Measurements from ENCODE around the gene CHP2.
"Not testable (repeated sequence)": the region's sequence is repeated elsewhere in the genome, so short reads cannot be mapped to it uniquely, and the experiment has no call there.

Gene CHP2

DNA sequence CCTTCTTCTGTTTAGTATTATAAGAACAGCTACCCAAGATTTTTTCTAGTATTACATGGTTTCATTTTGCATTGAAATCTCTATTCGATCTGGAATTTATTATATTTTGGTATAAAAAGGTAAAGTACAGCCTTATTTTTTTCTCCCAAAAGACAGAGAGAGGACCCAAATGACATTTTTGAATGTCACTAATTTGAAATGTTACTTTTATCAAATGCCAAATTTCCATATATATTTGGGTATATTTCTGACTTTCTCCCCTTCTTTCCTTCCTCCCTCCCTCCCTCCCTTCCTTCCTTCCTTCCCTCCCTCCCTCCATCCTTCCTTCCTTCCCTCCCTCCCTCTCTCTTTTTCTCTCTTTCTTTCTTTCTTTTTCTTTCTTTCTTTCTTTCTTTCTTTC lies 6.2 kb upstream of the CHP2 start:
- DNase-seq: no peak

DNA sequence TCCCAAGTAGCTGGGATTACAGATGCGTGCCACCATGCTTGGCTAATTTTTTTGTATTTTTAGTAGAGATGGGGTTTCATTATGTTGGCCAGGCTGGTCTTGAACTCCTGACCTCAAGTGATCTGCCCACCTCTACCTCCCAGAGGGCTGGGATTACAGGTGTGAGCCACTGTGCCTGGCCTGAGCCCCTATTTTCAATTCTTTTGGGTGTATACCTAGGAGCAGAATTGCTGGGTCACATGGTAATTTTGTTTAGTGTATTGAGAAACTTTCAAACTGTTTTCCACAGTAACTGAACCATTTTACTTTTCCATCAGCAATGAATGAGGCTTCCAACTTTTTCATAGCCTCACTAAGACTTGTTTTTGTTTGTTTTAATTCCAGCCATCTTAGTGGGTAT lies 3.8 kb upstream of the CHP2 start:
- DNase-seq: not testable (repeated sequence)

DNA sequence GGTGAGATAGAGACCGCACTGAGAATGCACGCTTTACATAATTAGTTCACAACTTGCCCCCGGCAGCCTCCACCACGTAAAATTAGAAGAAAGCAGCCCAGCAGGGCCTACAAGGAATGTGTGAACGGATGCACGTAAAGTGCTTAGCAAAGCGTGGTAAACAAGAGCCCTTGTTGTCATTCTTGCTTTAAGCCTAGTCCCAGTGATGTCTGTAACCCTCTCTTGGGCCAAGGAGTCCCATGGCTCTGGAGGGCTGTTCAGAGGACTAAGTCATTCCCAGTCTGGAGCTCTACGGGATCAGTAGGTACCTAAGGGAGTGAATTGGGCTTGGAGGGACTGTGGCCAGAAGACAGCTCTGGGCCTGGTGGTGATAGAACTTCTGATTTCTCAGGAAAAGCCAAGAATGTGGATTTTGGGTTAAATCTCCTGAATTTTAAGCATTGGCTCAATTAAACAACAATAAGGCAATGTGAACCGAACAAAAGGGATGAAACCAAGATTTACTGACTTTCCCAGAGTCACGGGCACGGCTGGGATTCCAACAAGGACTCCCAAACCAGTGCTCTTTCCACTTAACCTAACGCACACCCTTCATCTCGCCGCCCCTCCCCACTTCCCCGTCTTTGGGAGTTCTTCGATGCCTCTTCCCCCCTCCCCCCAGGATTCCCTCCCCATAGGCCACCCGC lies 775 bp upstream of the CHP2 start:
- DNase-seq: no peak

DNA sequence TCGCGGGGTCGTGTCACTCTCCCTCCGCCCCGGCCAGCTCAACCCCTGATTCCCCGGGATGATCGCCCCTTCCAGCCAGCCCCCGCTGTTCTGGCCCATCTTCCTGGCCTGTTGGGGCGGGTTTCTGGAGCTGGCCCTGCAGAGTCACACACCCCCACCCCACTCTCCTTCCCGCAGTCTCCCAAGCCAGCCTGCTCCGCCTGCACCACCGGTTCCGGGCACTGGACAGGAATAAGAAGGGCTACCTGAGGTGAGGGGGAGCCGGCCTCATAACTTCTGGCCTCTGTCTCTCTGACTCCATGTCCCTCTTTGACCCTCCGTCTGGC lies 621 bp downstream of the CHP2 start:
- DNase-seq: no peak

DNA sequence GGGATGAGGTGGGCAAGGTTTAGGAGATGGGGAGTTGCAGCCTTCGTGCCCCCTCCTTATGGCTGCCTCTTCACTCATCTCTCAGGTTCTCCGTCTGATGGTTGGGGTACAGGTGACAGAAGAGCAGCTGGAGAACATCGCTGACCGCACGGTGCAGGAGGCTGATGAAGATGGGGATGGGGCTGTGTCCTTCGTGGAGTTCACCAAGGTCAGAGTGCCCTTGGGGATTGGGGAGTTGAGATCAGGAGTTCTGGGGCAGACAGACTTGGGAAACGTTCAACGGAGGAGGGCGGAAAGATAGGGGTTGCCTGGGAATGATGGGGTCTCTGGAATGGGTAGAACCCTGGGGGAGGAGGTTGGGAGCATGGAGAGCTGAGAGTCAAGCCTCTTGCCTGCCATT lies 2.3 kb downstream of the CHP2 start:
- no peak for DNase-seq

DNA sequence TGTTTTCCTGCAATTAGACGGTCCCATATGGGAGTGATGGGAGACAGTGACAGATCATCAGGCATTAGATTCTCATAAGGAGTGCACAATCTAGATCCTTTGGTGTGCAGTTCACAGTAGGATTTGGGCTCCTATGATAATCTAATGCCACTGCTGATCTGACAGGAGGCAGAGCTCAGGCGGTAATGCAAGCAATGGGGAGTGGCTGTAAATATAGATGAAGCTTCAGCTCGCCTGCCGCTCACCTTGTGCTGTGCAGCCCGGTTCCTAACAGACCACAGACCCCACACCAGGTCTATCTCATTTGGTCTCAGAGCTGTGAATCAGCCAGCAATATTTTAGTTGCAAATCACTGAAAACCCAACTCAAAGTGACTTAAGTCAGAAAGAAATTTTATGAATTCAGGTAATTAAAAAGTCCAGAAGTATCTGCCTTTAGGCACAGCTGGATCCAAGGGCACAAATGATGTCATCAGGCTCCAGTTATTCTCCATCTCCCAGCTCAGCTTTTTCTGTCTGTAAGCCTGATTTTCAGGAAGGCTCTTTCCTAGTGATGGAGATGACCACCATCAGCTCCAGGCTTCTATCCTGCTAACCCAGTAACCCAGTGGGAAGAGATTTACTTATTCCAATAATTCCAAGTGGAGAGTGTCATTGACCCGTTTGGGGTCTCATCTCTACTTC lies 3.3 kb downstream of the CHP2 start:
- no peak for DNase-seq

DNA sequence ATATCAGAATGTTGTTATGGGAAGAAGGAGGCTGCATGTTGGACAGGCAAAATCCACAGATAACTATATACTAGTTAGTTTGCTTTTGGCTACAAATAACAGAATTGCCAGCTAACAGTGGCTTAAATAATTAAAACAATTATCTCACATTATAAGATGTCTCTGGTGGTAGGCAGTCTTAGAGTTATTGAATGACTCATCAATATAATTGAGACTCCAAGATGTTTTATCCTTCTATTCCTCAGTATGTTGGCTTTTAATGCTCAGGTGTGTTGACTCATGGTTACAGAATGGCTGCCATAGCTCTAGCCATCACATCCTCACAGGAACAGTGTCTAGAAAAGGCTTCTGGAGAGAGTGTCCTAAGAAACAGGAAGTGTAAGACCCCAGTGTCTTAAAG lies 11.1 kb downstream of the CHP2 start:
- no peak for DNase-seq

DNA sequence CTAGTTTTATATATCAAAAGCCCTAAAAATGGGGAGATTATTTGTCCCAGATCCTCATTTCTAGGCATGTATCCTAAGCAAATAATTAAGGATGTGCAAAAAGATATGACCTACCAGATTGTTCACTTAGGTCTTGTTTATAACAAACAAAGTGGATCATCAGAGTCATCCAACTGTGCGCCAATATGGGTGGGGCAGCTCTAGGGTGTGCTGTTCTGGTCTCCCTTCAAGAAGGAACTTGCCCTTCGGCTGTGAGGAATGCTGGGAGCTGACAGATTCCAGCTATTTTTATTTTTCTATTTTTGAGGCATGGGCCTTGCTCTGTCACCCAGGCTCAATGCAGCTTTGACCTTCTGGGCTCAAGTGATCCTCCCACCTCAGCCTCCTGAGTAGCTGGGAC lies 13.8 kb downstream of the CHP2 start:
- no peak for DNase-seq

DNA sequence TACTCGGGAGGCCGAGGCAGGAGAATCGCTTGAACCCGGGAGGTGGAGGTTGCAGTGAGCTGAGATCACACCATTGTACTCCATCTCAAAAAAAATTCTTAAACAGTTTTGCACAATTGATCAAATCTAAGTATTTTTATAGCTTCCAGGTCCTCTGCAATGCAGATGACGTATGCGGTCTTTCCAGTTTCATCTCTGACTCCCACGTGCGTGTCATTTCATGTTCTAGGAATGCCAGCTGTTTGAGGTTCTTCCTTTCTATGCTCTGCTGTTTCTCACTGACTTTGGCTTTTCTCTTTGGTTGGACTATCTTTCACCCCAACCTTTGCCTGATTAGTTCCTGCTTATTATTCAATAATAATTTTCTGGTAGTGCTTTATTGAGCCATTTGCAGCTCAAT lies 16.2 kb downstream of the CHP2 start:
- DNase-seq: no peak

DNA sequence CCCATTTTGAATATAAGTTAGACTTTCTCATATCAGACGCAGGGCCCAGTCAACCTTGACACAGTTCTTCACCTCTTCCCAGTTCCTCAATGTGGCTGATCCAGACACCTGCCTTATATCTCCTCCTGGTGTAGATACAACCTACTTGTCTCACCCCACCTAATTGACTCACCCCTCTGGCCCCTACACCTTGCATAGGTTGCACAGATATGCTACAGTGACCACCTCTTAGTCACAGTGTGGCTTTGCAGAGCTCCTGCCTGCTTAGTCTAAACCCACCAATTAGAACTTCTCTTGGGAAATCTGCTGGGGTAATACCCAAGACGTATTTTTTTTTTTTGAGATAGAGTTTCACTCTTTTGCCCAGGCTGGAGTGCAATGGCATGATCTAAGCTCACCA lies 16.8 kb downstream of the CHP2 start:
- DNase-seq: no peak

DNA sequence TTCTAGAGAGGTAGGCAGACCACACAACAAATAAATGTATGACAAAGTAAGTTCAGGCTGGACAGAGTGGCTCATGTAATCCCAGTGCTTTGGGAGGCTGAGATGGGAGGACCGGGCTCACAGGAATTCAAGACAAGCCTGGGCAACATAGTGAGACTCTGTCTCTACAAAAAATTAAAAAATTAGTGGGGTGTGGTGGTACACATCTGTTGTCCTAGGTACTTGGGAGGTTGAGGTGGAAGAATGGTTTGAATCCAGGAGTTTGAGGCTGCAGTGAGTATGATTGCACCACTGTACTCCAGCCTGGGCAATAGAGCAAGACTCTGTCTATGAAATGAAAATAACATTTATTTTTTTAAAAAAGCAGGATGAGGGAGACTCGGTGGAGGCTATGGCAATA lies 18.5 kb downstream of the CHP2 start:
- DNase-seq: no peak

DNA sequence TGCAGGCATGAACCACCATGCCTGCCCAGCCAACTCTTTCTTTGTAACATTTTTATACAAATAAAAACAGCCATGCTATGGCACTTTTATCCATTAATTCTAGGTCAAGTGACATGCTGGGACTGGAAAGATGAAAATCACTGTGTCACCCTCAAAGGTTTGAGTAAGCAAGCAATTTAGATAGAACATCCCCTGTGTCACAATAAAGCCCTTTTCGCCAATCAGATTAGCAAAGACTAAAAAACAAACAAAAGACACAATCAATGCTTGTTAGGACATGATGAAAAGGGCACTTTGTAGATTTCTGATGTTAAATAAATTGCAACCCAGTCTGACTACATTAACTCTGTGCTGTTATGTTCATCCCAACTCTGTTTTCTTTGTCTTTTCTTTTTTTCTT lies 26.4 kb downstream of the CHP2 start:
- DNase-seq: no peak

DNA sequence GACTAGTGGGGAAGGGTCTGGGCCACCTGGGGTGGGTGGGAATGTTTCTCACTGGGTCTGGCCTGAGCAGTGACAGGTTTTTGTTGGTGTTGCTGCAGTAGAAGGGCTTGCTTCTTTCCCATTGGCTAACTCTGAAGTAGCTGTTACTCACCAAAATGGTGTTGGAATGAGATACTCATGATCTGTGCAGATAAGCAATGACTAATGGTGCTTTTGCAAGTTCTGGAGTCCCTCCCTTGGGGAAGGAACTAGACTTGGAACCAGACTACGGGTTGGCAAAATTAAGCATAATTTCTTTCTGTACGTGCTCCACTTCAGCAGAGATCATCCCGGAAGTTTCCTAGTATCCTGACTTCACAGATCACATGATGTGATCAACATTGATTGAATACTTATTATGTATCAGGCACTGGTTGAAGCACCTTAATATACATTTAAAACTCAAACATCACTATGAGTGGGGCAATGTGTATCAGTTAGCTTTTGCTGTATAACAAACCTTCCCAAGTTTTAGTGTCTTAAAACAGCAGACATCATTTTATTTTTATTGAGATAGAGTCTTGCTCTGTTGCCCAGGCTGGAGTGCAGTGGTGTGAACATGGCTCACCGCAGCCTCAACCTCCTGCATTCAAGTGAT lies 30.1 kb downstream of the CHP2 start:
- DNase-seq: no peak

DNA sequence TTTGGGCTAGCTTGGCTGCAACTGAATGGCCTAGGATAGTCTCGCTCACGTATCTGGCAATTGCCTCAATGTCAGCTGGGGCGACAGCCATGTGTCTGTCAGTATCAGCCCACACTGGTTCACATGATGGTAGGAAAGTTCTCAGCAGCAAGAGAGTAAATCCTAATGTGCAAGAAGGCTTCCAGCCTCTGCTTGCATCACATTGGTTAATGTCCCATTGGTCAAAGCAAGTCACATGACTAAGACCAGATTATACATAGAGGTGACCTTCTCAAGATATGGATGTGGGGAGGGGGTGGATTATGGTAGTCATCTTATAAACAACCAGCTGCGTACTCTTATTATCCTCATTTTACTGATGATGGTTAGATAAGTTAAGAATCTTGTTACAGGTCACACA lies 31.0 kb downstream of the CHP2 start:
- no peak for DNase-seq

DNA sequence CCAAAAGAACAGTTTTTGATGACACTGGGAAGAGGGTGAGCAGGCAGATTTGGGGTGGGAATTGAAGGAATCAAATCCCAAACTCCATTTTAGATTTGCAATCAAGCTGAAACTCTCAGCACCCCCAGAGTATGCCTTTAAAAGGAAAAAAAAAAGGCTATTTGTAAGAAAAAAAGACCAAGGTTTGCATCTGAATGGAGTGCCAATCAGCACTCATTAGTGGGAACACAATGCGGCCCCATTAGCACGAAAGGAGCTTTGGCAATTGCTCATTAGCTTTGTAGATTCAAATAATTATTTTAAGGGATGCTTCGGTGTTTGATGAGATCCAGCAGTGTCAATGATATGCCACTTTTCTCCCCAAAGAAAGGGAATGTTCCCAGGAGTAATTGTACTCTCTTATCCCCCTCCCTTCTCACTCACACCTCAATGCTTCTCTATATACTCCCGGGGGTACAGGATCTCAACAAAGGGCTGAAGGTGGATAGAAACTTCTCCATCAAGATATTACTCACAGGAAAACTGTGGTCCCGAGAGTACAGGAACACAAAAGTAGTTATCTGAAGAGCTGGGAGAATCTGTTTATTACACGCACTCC lies 32.2 kb downstream of the CHP2 start:
- no peak for DNase-seq

DNA sequence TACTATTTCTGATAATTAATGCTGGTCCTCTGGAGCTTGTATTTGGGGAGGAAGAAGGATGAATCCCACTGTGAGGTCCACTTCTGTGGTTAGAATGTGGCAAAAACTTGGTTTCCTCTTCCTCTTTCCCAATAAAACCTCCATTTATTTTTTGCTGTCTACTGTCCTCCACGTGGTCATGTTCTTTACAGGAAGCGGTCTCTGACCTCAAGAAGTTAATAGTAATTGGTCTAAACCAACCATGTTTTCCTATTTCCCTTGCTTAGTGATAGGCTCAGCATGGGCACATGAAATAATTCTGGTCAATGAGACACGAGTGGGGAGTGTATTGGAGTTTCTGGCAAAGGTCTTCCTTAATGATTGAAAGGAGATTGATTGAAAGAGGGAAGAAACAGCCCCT lies 33.9 kb downstream of the CHP2 start:
- no peak for DNase-seq

DNA sequence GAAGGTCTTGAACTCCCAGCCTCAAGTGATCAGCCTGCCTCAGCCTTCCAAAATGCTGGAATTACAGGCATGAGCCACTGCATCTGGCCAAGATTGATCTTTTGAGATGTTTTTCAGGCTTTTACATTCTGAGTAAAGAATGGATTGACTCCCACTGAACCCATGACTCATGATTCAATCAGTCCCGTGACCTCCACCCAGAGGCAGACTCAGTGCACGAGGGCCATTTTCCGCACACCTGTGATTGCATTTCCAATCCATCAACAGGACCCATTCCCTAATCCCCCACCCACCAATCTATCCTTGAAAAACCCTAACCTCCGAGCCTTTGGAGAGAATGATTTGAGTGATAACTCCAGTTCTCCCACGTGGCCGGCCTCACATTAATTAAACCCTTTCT lies 40.6 kb downstream of the CHP2 start:
- DNase-seq: no peak

DNA sequence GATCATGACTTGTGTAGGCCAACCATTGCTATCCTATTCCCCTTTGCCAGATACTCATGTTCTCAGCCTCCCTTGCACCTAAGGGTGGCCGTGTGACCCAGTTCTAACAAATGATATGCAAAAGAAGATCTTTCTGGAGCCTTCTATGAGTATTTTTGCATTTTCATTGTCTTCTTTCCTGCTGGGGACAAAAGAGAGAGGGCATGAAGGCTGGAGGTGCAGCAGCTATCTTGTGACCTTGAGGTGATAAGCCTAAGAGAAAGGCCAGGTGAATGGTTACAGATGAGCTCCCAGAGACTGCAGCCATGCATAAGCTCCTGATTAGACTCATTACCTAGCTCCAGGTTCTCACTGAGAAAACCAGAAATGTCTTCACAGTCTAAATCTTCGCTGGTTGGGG lies 42.1 kb downstream of the CHP2 start:
- DNase-seq: no peak

DNA sequence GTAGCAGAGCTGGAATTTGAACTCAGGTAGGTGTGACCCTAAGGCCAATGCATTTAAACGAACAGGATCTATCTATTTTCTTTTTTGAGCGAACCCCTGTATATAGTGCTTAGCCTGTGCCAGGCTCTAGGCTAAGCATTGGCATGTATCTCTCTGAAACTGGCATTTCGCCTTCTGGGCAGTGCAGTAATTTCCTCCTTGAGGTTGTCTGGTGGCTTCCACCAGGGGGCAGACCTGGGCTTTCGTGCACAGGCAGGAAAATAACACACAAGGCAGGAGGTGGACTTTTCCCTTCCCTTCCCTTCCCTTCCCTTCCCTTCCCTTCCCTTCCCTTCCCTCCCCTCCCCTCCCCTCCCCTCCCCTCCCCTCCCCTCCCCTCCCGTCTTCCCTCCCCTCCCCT lies 46.6 kb downstream of the CHP2 start:
- DNase-seq: peak; percentile 4

DNA sequence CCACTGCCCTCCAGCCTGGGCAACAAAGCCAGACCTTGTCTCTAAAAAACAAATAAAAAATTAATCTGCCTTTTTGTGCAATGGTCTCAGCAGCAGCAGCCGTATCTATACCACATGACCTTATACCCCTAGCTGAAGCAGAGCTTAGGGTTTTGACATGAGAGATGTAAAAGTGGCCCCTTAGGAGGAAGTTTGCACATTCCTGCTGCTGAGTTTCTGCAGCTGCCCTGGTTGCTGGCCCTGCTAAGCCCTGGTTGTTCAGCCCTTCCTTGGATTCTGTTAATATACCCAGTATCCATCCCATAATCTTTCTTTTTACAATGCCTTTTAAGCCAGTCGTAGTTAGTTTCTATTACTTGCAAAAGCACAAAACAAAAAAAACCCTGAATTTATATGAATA lies 48.0 kb downstream of the CHP2 start:
- no peak for DNase-seq

DNA sequence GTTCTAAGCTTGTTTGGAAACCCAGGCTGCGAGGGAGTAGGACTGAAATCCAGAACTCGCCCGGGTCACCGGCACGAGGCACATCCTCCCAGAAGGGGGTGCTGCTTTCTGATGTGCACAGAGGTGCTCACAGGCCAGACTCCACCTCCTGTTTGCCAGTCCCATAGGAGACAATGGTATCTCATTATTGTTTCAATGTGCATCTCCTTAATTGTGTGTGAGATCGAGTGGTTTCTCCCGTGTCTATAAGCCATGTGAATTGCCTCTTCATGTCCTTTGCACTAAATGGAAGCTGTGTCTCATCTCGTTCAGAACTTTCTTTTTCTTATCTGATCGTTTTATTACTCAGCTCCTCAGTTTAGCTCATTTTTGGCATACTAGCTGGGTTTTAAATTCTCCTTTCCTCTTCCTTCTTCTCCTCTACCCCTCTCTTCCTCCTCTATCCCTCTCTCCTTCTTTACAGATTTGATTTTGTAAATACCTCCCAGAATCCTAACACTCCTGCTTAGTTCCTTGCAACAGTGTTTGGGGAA lies 48.8 kb downstream of the CHP2 start:
- DNase-seq: no peak

DNA sequence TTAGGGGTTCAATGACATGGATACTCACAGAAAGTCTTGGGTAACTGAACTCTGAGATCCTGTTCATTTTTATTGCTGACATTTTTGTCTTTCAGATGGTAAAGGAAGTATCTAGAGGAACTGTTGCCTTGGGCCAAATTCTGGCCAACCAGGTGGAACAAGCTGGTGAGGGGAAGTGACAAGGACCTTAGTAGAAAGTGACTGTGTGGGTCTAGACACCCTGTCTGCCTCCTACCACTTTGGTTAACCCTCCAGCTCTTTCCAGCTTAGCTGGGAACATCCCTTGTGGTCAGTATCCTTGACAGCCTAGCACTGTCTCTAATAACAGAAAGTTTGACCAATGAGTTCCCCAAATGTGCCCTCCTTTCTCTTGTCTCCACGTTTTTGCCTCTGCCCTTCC lies 52.2 kb downstream of the CHP2 start:
- DNase-seq: no peak

Measured in NCI-H2171 (cell line).